ENCODE results near the gene OR1F1.

OR1F1 gene

DNA sequence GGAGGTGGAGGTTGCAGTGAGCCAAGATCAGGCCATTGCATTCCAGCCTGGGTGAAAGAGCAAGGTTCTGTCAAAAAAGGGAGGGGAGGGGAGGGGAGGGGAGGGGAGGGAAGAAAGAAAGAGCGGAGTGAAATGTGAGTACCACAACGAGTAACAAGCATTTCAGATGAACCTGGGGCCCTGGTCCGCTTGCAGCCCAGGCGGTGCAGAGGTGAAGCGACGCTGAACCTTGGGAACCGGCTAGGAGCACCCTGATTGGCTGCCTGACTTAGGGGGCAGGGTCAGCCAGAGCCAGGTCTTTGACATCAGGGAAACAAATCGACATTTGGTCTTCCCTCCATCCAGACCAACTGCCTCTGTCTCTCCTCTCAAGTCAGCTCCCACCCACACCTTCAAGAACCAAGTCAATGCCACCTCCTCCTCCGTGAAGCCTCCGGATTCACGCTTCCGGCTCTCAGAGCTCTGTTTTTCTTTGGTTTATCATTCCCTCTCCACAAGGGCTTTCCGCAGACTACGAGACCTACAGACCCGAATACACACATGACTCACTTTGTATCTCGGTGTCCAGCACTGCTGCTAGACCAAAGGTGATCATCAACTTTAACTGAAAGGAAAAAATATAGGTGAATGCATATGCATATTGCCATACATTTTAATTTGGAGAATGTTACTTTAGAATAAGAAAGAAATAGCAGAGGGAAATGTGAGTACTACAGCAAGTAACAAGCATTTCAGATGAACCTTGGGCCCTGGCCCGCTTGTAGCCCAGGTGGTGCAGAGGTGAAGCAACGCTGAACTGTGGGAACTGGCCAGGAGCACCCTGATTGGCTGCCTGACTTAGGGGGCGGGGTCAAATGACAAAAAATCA, 19.3 kb downstream of the OR1F1 start:
- no peak for DNase-seq

DNA sequence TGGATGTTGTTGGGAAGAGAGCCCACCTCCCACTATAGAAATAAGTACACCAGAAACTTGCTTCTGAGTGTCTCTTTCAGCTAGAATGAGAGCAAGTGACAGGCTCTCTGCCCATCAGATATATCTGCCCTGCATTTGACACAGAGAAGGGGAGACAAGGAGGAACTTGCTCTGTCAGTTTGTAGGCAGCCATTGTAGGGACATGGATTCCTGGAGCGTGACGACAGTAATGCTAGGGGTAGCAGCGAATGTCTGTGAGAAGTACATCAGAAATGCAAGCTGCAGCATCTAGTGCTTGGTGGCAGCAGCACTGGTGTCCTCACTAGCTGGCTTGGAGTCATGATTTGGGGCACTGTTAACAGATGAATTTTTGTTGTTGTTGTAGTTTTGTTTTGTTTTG, 24.0 kb downstream of the OR1F1 start:
- no peak for DNase-seq

DNA sequence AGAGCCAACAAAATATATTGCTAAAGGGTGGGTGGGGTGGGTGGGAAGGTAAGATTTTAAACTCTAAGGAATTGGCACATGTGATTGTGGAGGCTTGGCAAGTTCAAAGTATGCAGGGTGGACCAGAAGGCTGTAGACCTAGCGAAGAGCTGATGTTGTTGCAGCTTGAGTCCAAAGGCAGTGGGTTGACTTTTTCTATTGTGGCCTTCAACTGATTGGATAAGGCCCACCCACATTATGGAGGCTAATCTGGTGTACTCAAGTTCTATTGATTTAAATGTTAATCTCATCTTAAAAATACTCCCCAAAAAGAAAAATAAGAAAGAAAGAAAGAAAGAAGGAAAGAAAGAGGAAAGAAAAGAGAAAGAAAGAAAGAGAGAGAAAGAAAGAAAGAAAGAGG, 24.6 kb downstream of the OR1F1 start:
- no peak for DNase-seq

DNA sequence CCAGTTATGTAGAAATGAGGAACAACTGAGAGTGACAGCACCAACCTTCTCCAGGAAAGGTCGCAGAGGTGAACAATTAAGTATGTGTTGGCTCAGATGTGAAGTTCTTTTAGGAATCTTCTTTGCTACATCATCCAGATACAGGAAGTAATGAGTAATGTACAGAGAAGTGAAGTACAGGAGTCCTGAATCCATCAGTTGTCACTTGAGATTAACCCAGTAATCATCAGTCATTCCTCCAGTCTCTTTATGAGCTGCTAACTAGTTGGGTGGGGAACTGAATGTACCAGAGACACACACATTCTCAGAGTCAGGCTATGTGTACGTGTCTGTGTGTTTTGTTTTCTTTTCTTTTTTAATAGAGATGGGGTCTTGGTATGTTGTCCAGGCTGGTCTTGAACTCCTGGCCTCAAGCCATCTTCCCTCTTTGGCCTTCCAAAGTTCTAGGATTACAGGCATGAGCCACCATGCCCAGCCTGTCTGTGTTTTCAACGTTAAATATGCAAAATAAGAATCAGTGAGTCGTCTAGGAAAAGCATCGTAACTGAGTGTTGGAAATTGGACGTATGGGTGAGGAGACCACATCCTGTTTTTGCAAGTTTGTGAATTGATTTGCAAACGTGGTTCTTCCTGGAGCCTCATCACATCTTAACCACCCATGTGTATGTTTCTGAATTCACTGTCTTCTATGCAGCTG, 27.0 kb downstream of the OR1F1 start:
- DNase-seq, result no peak

DNA sequence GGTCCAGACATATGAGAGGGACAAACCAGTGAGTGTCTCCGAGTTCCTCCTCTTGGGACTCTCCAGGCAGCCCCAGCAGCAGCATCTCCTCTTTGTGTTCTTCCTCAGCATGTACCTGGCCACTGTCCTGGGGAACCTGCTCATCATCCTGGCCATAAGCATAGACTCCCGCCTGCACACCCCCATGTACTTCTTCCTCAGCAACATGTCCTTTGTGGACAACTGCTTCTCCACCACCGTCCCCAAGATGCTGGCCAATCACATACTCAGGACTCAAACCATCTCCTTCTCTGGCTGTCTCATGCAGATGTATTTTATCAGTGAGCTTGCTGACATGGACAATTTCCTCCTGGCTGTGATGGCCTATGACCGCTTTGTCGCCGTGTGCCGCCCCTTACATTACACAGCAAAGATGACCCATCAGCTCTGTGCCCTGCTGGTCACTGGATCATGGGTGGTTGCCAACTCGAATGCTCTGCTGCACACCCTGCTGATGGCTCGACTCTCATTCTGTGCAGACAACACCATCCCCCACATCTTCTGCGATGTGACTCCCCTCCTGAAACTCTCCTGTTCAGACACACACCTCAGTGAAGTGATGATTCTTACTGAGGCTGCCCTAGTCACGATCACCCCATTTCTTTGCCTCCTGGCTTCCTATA, 27.7 kb downstream of the OR1F1 start:
- no peak for DNase-seq

DNA sequence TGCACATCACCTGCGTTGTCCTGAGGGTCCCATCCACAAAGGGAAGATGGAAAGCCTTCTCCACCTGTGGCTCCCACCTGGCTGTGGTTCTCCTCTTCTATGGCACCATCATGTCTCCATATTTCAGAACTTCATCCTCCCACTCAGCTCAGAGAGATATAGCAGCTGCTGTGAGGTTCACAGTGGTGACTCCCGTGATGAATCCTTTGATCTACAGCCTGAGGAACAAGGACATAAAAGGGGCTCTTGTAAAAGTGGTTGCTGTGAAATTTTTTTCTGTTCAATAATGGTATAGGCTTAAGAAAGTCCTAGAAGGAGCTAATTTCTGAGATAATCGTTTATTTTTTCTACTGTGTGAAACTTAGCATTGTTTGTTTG, 28.2 kb downstream of the OR1F1 start:
- no peak for DNase-seq

DNA sequence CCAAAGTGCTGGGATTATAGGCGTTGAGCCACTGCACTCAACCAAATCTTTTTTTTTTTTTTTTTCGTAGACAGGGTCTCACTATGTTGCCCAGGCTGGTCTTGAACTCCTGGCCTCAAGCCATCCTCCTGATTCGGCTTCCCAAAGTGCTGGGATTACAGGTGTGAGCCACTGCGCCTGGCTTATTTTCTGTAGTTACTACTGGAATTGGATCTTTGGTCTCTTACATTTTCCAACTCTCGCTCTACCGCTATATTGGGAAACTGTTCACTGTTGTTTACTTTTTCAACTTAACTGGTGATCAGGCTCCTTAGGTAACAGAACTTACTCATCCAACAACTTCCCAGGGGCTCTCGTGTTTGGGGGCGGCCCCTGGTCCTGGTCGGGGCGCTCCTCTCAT, 32.8 kb downstream of the OR1F1 start:
- no peak for DNase-seq

DNA sequence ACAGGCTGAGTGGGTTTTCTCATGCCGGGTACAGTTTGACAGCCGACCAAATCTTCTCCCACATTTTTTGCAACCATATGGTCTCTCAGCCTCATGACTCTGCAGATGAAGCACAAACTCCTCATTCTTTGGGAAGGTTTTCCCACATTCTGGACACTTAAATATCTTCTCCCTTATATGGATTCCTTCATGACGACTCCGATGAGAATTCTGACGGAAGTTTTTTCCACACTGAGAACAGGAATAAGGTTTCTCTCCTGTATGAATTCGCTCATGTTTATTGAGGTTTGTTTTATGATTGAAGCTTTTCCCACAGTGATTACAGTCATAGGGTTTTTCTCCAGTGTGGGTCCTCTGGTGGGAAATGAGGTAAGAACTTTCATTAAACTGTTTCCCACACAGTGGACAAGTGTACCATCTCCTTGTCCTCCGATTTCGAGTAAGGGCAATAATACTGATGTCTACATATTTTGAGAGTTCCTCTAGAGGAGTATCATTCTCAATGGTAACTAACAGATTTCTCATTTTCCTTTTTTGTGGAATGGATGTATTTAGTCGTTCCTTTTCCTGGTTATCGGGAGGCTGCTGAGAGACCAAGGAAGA, 36.0 kb downstream of the OR1F1 start:
- no peak for DNase-seq

DNA sequence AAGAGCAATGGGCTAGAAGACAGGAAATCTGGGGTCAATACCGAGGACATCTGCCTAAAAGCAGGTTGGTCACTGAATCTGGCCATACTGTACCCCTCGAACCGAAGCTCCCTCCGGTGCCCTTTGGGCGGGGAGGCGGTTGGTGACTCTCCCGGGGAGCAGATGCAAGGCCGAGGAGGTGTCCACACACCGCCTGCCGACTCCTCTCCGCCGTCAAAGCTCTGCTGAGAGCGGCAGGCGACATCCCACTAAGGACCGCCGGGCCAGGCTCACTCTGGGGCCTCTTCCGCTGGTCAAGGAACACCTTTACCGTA, 46.5 kb downstream of the OR1F1 start:
- no peak for DNase-seq

DNA sequence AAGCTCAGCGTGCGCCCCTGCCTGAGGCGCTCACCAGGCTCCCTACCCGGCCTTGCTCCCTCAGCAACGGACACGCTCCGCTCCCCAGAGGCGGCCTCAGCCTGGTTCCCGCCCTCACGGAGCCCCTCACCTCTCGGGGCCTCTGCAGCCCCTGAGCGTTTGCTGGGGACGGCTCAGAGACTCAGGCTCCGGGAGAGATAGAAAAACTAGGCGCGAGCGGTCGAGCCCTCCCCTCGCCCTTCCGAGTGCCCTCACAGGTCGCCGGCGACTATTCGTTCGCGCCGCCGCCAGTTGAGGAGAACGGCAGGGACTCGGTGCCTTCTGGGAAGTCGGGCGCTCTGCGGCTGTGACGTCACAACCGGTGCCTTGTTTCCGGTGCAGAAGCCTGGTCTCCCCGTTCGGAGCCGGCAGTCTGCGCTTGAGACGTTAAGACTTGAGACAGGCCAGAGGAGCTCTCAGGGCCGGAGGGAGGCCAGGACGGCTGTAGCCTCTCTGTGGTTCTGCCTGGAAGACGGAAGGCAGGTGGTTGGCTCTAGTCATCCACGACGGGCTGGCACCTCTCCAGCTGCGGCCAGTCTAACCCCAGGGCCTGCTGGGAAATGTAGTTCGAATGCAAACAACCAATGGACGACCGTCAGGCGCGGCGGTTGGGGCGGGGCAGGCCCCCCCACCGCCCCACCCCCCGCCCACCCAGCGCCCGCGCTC, 47.0 kb downstream of the OR1F1 start, which contains the start of gene ZNF200:
TSS of gene ZNF200 (minus strand) at position 302 of the 705 bp plus-strand sequence. CDS start 1,403 bp downstream, outside the sequence.
- peak; percentile 69 for DNase-seq

DNA sequence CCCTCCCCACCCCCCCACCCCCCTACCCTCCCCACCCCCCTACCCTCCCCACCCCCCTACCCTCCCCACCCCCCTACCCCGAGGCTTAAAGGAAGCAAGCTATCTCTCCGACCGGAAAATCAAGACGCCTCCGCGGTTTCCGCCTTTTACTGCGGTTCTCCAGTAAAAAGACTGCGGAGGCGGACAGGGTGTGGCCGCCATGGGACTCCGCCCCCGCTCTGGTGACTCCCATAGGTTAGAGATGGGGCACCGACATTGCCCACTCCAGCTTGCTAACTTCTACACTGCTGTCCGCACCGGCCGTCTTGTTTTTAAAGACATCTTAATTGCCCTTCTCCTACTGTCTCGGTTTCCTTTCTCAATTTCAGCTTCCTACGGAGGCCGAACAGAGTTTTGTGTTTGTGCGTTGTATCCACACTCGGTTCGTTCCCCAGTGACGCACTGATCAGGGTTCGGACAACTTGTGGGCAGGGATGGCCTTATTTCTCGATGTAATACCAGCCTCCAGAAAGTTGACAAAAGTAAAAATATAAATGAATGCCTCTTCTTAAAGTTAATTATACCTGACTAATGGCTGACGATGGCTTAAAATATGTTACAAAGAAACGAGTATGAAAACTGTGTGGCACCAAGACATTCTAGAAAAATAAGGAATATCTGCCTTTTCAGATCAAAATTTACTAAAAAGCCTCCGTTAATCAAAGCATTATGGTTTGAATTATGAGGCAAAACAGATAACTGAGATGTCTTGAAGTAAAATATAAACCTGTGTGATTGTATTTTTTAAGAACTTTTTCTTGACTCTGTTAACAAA, 48.1 kb downstream of the OR1F1 start:
- DNase-seq, result no peak

DNA sequence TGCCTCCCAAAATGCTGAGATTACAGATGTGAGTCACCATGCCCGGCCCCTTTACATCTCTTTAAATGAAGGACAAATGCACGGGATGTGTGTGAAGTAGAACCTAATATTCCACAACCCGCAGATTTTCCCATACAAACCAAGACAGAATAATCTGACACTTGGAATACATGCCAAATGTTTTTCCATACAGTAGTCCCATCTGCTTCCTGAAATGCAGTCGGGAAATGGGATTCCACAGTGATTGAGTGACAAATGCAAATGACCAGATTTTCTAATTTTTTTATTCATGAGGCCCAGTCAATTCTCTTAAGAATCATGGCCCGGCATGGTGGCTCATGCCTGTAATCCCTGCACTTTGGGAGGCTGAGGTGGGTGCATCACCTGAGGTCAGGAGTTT, 53.8 kb downstream of the OR1F1 start:
- no peak for DNase-seq

DNA sequence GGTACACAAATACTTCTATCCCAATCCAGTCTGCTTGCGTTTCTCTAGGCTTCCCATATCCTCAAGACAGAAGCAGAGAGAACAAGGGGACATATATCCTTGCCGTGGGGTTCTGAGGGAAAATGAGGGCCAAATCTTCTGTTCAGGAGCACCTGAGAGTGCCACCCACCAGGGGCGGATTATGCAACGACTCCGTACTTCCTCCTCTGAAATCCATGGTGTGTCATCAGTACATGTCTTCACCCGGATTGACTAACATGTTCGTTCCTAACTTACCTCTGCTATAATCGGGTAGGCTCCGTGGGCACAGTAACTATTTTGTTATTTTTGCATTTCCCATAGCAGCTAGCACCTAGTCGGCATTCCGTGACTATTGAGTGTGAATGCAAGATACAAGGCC, 54.7 kb downstream of the OR1F1 start:
- no peak for DNase-seq

DNA sequence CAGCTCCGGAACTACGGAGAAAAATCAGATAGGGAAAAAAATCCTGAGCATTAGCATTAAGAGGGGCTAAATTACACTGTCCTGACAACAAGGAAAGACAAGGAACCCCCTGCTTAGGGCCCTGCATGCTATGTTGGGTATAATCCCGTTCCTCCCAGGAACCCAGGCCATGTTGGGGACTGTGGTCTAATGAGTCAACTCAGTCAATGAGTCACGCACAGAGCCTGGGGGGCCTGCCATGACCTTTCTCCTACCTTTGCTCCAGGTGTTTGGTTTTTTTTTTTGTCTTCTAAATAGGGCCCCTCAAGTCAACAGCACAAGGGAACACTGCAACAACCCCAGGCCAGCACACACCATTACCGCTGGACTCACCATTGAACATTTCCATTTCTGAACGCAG, 55.9 kb downstream of the OR1F1 start:
- DNase-seq, result no peak

DNA sequence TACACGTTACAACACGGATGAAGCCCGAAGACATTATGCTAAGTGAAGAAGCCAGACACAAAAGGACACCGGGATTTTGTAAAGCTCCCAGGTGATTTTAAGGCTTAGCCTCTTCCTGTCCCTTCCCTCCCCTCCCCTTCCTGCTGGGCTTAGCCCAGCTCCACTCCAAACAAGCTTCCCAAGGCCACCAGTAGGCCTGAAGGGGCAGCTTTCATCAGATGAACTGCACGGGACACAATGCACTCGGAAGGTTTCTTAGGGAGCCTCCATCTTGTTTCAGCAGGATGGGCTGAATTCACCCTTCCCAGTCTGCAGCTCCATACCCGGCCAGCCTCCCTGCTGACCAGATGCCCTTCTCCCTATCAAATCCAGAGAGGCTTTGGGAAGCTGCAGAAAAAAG, 58.0 kb downstream of the OR1F1 start:
- DNase-seq, result no peak

DNA sequence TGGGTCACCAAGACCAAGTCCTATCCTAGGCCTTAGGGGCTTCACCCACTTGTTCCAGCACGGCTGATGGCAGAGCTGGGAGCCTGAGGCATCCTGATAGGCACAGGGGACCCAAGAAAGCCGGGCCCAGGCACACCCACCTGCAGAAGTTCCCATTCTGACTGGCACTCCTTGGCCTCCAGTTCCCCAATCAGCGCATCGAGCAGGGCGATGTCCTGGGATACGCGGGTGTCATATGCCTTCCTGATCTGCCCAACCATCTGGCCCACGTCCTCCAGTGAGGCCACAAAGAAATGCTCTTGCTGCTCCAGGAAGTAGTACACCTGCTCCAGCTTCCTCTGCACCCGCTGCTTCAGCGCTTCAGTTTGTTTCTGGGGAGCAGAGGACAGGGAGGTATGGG, 58.9 kb downstream of the OR1F1 start:
- no peak for DNase-seq

DNA sequence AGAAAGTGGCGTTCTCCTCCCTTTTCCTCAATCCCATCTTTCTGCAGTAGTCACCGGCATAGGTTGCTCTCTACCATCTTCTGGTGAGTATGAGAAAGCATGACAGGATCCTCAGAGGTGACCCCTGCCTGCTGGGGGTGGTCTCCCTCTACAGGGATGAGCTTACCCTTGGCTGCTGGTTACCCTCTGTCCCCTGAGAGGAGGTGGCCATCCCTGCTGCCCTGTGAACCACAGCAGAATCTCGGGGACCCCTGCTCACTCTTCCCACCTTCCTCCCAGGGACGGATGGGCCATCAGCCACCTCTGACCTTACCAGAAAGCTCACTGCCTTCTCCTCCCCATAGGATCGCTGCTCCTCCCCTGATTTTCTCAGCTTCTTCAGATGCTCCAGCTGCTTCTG, 60.6 kb downstream of the OR1F1 start:
- no peak for DNase-seq

DNA sequence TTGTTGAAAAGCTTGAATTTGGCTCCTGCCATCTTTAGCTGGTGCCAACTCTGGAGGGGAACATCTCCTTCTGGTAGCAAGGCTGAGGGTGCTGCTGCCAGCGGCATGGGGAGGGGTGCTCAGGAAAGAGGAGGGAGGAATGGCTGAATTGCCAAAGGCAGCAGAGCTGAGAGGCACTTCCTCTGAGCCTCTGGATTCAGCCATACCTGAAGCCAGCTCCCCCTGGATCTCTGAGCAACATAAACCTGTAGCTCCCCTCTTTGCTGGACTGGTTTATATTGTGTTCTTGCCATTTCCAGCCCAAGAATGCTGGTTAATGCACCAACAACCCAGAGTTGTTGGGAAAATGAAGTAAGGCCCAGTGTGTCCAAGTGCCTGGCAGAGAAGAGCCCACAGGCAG, 61.0 kb downstream of the OR1F1 start:
- no peak for DNase-seq

DNA sequence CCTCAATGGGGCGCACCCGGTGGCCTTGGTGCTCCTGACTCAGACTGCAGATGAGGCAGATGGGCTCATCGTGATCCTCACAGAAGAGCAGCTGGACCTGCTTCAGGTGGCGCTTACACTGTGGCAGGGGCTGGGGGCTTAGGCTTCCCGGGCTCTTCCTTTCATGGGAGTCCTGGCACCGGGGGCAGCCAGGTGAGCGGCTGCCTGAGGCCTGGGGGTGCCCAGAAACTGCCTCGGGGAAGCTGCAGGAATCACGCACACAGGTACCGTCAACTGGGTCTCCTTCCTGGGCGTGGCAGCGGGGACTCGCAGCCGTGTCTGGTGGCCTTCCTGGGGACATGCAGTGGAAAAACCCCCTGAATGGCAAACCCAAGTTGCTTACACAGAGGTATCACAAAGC, 61.4 kb downstream of the OR1F1 start:
- no peak for DNase-seq

DNA sequence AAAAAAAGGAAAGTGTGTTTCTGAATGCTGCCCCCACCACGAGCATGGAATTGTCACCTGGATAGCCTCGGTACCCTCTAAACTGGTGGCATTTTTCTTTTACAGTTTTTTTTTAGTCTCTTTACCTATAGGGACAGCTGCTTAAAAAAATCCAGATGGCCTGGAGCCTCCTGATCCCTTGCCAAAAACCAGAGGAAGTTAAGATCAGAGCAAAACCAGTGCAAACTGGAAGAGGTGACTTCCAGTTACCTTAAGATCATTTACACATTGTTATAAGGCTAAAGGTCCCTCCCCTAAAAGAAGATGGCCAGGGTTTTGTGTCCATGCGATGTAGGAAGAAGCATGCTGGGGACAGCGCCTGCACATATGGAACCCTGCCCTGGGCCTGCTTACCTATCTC, 65.0 kb downstream of the OR1F1 start:
- DNase-seq, result no peak

DNA sequence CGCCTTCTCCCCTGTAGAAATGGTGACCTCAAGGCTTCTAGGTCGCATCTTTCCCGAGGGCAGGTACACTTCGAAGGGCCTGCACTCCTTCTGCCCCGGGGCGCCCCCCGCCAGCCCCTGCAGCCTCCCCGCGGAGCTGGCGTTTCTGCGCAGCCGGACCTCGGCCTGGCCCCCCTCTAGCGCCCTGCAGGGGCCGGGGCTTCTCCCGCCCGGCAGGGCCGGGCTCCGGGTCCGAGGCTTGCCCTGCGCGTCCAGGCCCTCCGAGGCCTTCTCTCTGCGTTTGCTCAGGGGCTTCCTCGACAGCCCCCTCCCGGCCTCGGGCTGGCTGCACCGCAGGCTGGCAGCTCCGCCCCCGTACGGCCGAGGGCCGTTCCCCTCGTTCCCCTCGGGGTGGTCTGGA, 66.3 kb downstream of the OR1F1 start:
- DNase-seq, result no peak
